GM23338 (cell line): ENCODE data around the gene MYO7B.

Experiments
- CREB1 ChIP-seq: fragments of 250-450 bp; sonication (Bioruptor Pico); IDR thresholded peaks from 2 replicates; pipeline ENCODE4 v1.5.0; 2020; ENCODE audit warnings: low read depth, mild to moderate bottlenecking, moderate library complexity
- CTCF ChIP-seq, 2 experiments: fragments of 200-600 bp in 1 of 2; sonication (generic) in 1 of 2; conservative IDR thresholded peaks; 2 replicates each; pipeline versions ENCODE4 v1.5.1 to v1.6.1; 2016 to 2017; ENCODE audit warnings: antibody characterized with exemption in 2 of 2, low read depth in 2 of 2, mild to moderate bottlenecking in 2 of 2, moderate library complexity in 1 of 2
- EZH2phosphoT487 ChIP-seq: fragments of 200-600 bp; sonication (generic); IDR thresholded peaks from one replicate; pipeline ENCODE4 v1.8.1; 2018; ENCODE audit warnings: antibody characterized with exemption; ENCODE audit not compliant: unreplicated experiment
- NANOG ChIP-seq: IDR thresholded peaks from 2 replicates; pipeline ENCODE4 v1.6.1; 2016; ENCODE audit warnings: antibody characterized with exemption, borderline replicate concordance
- TF ChIP-seq, protein P1 (sequence below): IDR thresholded peaks from one replicate; pipeline ENCODE4 v1.6.1; 2018; ENCODE audit warnings: antibody characterized with exemption; ENCODE audit not compliant: unreplicated experiment

- TF ChIP-seq, protein P1, sequence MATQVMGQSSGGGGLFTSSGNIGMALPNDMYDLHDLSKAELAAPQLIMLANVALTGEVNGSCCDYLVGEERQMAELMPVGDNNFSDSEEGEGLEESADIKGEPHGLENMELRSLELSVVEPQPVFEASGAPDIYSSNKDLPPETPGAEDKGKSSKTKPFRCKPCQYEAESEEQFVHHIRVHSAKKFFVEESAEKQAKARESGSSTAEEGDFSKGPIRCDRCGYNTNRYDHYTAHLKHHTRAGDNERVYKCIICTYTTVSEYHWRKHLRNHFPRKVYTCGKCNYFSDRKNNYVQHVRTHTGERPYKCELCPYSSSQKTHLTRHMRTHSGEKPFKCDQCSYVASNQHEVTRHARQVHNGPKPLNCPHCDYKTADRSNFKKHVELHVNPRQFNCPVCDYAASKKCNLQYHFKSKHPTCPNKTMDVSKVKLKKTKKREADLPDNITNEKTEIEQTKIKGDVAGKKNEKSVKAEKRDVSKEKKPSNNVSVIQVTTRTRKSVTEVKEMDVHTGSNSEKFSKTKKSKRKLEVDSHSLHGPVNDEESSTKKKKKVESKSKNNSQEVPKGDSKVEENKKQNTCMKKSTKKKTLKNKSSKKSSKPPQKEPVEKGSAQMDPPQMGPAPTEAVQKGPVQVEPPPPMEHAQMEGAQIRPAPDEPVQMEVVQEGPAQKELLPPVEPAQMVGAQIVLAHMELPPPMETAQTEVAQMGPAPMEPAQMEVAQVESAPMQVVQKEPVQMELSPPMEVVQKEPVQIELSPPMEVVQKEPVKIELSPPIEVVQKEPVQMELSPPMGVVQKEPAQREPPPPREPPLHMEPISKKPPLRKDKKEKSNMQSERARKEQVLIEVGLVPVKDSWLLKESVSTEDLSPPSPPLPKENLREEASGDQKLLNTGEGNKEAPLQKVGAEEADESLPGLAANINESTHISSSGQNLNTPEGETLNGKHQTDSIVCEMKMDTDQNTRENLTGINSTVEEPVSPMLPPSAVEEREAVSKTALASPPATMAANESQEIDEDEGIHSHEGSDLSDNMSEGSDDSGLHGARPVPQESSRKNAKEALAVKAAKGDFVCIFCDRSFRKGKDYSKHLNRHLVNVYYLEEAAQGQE, result no peak
- TF ChIP-seq CTCF (conservative IDR thresholded peaks at IDR 0.05; ENCODE audit: low read depth in 2 of 2) (no peak), NANOG (no peak), EZH2phosphoT487 (no peak), CREB1 (CRISPR knock-in tag) (no peak)
Measured at GRCh38 chr2:127578411-127578810, 42.9 kb downstream of the MYO7B start.
